SH-SY5Y (cell line): ENCODE measurements around the gene SLC39A11.

Source experiments
- GATA2 ChIP-seq: IDR thresholded peaks from 2 replicates; pipeline ENCODE4 v1.6.1; 2011; ENCODE audit warnings: mild to moderate bottlenecking, low read depth, low read length
- GATA3 ChIP-seq: IDR thresholded peaks from 2 replicates; pipeline ENCODE4 v1.6.1; 2011; ENCODE audit warnings: low read depth, mild to moderate bottlenecking, low read length, moderate library complexity

DNA sequence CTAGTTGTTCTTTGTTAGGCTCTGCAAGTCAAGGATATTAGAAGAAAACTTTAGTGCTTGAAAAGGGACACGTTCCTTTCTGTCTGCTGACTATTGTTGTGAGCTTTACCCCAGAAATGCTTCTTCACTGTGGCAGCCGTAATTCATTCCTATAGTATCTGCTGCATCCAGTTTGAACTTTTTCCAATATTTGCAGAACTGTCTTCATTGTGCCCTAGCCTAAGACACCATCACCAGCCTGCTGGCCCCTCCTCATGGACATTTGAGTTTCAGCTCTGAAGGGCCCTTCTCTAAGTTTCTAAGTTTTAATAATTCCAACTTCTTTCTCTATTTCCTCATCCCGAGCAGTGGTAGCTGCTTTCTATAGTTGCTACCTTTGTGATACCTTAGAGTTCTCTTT is 91.7 kb downstream of the SLC39A11 start:
- TF ChIP-seq GATA2 (no peak), GATA3 (no peak)
